ENCODE measurements around the gene MEIS2.

Gene MEIS2

DNA sequence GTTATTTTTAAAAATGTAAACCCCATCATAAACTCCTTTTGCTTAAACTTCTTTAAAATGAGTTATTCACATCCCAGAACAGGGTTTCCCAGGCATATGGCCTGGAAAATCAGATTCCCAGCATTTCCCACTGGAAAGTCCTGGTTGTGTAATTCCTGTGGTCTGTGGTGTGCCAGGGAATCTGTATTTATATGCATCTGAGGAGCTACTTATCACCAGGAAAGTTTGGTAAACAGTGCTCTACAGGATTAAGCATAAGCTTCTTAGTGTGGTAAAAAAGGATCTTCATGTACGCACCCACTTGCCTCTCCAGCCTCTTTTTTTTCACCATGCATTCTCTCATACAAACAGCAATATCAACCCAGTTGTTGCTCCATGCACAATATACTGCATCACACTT is 28.2 kb downstream of the MEIS2 start:
- no peak for DNase-seq

DNA sequence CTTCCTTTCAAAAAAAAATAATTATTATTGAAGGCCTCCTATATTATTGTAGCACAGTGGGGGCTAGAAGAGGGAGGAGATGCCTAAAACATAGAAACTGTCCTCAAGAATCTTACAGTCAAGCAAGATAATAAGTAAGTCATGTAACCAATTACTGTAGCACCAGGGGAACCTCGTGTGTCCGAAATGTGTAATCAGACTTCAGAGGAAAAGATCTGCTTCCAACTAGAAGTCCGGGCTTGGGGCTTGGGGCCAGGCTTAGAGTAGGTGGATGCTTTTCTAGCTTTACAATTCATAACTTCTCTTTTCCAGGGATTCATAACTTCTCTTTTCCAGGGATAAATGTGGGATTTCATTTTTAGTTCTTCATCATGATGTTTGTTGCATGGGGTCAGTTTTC is 29.2 kb downstream of the MEIS2 start:
- no peak for DNase-seq

DNA sequence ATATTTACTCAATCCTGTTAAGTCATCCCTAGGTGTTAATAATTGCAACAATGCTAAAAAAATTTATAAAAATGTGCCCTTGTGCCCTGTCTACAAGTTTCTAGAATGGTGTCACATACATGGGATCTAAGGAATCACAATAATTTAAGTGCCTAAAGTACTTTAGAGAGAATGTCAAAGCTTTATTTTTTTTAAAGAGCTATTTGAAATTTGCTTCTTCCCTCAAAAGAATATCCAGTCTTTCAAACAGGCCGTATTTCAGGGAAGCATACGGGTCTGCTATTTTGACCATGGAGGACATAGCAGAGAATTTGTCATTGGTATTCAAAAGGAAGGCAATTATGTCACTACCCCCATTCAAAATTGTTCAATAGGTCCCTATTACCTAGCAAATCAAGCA is 29.7 kb downstream of the MEIS2 start:
- no peak for DNase-seq

DNA sequence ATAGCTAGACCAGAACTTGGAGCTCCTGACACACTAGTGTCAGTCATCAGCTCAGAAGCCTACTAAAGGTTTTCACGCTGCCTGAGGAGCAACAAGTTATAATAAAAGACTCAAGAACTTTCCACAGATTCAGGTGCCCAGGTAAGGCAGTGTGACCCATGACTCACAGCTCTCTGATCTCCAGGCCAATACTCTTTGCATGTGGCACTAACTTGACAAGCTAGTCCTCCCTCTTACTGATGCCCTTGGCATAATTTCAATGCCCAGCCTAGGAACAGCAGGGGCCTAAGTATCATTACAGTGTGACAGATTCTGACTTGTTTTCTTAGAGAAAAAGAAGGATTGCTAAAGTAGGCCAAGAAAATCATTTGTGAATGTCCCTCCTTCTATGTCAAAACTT is 38.4 kb downstream of the MEIS2 start:
- no peak for DNase-seq

DNA sequence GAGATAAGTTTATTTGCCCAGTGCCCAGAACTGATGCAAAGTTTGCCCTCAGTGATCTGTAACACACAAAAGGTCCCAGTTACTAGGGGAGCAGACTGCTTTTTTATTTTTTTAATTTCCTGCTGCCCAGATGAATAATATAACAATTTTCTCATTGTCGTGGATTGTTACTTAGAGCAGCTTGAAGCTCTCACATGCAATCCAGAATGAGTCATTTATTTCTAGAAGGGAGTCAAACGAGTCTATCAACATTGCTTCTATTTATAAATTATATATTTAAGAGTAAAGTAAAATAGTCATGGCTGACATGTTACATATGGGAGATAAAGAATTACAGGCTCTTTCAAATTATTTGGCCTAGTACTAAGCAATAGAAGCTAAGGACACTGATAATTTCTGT is 41.3 kb downstream of the MEIS2 start:
- no peak for DNase-seq

DNA sequence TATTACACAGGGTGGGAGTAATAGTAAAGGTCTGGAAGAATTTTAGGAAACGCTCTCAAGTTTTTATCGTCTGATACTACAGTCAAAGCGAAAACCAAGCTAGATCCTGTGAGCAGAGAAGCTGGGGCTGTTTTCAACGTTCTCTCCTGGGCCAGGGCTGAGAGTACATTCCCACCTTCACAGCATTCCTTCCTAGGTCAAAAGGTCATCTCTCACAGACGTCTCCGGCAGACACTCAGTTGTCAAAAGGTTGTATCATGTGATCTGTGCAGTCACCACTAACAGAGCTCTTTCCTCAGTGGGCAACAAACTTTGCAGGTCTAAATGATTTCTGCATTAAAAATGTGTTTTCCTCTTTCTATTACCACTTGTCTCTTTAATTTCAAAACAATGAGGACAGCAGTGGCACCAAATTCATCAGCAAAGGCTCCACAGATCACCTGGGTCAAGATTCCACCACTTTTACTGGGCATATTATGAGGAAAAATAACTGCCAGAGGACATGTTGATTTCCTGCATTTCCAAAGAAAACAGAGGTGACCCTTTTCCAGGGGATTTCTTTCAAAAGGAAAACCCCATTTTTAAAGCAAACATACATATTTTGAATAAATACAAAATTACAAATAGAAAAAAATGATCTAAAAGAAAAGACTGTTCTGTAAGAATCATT is 41.9 kb downstream of the MEIS2 start:
- DNase-seq = no peak

DNA sequence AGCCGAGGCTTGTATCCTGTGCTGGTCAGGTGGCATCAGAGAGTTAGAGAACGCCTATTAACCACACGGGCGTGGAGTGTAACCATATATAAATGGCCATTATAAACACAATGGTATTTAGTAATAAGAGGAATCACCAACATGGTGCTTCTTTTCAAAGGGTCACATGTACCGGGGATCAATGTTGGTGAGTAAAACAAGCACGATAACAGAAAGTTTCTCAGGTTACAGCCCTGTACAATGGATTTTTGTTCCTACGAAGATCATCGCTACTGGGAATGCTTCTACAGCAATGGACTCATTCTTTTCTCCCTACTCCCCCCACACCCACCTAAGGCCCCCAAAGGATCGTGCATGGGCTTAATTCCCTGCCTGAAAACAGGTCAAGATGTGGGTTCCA is 42.5 kb downstream of the MEIS2 start:
- DNase-seq = no peak

DNA sequence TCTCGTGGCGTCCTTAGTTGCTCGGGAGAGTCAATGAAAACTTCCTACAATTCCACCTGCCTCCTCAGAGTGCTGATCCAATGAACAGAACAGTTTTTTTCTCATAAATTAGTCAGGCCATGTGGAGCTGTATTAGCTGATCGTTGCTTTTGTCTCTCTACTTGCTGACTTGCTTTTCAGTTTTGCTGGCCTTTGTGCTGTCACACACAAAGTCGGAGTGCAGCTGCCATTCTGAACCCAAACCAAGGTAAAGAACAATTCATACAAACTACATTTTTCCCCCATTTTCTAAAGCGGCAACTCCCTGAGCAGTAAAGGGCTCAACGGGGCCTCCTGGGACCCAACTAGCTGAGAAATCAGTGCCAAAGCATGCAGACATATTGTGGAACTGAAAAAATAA is 43.1 kb downstream of the MEIS2 start:
- DNase-seq = no peak

DNA sequence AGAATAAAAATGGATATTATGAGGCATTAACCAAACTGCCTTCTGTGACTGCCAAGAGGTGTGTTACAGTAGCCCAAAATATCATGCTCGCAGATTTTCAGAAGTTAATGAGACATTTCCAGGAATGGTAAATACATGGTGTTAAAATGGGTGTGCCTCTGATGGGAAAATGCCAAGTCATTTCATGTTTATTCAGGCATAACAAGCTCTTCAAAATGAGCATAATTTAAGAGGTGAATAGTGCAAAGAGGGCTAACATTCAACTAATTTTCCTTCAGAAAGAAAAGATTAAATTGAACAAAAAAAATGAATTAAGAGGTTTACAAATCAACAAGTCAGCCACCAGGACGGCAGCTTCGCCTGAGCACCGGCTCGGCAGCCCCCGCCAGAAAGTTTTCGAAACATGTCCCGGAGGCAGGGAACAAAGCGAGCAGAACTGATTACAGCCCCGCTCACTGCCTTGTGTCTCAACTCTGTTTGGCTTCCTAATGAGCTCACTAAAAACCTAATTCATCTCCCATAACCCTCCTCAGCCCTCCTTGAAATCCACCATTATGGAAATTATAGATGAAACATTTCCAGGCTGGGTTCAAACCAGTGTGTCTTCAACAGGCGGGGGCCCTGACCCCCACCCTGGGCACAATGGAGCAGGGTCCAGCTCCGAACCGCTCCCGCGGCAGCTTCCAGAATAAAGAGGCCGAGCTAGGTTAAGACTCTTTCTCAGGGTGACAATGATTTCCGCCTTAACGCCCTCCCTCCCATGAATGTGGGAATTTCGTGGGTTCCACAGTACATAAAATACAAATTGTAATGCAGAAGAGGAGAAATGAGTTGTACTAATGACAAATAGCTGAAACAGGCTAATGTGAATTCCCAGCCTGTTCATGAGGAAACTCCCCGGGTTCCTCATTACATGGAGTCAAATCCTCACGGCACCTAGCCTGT is 43.9 kb downstream of the MEIS2 start:
- no peak for DNase-seq

DNA sequence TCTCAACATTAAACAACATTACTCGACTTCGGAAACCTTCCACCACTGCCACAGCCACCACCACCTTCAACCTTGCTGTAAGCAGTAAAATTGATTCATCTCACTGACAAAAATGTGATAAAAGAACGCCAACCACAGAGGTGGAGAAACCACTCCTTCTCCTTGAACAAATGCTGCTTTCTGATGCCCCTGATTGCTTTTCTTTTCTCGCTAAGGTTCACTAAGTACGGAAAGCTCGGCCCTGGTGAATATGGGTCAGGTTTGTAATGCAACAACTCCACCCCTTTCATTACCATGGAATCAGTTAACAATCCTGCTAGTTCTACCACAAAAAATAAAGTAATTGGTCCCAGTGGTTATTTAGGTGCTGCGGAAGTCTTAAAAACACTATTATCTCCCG is 44.9 kb downstream of the MEIS2 start:
- no peak for DNase-seq

DNA sequence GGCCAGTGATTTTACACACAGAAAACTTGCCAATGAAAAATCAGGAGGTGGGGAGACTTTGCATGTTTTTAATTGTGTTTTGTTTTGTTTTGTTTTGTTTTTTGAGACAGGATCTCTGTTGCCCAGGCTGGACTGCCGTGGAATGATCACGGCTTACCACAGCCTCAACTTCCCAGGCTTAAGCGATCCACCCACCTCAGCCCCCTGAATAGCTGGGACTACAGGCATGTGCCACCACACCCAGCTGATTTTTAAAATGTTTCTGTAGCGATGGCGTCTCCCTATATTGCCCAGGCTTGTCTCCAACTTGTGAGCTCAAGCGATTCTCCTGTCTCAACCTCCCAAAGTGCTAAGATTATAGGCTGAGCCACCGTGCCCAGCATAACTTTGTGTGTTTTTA is 46.0 kb downstream of the MEIS2 start:
- DNase-seq = no peak

DNA sequence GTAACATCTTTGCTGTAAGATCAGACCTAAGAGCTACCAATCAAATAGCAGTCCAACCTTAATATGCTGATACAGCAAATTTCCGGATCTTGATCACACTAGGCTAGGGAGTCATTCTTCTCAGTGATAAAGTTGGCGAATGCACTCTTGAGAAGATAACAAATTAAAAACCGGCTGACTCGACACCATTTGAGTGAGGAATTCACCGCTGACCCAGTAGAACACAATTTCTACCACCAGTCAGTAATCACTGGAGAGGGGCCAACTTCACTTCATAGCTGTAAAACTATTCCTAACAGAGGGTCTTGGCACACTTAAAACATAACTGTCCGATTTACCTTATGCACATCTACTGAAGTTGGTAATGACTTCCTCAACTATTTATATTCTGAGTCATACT is 47.2 kb downstream of the MEIS2 start:
- DNase-seq = no peak

DNA sequence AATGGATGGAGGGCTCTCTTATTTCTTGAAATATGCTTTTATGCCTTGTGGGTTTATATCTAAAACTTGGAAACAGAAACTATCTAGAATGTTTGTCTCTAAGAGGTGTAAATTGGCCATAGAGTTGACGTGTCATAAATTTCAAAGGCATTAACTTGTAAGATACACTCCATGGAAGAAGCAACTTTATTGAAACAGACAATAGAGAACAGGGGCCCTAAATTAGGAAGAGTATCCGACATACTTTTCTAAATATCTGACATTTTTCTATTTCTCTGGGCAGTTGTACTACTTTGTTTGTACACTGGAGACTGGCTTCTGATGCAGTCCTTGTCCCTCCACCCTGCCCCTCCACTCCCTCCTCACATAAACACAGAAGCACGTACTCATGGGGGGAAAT is 50.0 kb downstream of the MEIS2 start:
- no peak for DNase-seq

DNA sequence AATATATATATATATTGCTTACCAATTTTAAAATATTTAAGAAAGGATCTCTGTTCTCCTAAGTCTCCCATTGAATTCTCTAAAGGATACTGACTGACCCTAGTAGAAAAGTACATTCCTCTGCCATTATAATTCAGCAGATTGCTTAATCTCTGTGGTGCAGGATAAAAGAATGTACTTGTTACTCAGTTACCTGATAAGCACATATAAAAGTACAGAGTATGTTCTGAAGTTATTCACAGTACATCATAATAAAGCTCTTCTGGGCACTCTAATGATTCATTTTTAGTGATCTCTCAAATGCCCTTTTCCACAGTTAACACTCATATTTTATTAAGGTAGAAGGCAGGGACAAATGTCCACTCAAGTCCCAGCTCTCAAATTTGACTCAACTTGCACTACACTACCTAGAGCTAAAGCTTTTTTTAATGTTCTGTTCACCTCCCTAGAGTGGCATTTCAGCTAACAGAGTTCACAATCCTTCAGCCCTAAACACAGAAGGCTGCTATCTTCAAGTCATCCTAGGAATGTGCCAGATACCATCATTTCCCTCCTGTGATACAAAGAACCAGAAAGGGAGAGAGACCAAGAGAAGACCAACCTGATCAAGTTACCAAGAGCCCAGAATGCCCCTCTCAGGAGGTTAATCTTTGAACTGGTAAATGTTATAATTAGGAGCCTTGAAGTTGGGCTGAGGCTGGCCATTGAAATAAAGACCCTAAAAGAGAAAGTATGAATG is 53.3 kb downstream of the MEIS2 start:
- DNase-seq = no peak

DNA sequence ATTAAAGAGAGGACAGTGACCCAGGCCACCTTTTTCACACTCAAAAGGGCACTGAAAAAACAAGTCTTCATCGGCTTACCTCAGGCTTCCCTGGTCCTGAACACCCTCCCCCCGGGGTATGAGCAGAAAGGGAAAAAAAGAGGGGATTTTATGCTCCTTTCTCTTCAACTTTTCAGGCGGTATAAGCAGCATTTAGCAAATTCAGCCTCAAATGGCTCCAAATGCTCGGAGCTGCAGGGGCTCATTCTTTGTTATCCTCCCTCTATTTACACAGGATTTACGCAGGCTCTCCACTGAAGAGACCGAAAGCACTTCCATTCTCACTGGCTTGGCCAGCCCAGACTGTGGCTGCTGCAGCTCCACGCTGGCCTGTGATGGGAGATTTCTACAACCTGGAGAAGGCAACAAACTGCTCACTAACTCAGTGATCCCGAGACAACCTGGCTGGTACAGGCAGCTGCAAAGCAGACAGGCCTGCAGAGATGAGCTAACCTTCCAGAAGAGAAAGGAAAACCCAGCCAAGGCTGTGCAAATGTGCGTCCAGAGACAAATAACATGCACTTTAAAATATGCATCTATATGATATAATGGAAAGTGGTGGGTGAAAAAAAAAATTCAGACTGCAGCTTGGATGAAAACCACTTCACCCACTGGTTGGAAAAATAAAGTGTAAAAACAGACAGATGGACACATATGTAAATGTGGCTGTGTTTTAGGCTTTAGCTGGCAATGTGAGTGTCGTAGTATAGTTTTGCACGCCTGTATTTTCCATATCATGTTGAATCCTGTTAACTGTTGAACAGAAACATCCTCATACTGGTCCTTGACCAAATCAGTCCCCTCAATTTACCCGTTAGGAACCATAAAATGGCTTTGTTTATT is 54.2 kb downstream of the MEIS2 start:
- DNase-seq = no peak

DNA sequence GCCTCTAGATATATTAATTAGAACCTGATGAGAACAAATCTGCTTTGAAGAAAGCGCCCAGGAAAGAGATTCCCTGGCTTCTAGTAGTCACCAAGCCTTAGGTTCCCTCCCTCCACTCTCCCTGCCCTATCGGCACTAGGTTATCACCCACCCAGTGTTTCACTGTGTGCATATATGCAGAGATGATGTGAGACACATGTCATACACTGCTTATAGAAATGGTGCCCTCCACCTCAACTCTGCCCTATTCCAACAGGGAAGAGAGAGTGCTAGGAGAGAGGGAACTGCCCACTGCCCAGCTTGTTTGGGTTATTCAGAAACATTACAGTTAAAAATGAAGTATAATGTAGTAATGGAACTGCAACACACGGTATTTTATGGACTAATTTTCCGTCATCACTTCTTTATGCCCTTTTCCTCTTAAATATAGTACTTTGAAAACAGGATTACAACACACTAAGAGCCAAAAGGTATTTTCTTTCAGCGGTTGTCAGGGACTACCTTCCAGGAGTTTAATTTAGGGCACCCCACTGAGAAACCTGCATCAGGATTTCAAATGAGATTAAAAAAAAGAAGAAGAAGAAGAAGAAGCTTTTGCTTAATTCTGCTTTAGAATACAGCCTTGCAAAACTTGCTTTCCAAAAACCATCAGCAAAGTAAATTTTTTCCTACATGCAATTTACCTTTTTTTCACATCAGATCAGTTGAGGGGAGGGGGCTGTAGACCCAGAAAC is 55.3 kb downstream of the MEIS2 start:
- no peak for DNase-seq

DNA sequence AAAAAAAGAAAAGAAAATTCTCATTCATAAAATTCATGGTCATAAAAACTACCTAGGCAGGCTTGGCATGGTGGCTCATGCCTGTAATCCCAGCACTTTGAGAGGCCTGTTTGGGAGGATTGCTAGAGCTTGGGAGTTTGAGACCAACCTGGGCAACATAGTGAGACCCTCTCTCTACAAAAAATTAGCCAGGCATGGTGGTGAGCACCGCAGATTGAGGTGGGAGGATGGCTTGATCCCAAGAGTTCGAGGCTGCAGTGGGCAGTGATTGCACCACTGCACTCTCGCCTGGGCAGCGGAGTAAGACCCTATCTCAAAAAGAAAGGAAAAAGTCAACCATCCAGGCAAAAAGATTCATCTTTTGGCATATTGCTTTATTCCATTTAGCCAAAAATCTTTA is 58.5 kb downstream of the MEIS2 start:
- no peak for DNase-seq

DNA sequence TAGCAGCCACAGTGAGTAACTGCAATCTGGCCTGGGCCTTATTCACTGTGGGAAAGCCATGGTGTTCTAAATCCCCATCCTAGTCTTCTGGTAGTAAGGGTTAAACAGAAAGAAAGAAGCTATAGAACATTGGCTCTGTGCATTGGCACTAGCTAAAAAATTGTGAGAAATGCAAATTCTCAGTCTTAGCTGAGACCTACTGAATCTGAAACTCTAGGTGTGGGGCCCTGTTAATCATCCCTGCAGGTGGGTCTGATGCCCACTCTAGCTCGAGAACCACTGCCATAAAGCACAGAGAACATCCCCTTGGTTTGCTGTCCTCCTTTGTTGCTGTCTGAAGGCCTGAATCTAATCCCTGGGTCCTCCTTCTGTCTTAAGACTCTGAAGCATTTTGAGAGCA is 59.3 kb downstream of the MEIS2 start:
- no peak for DNase-seq

DNA sequence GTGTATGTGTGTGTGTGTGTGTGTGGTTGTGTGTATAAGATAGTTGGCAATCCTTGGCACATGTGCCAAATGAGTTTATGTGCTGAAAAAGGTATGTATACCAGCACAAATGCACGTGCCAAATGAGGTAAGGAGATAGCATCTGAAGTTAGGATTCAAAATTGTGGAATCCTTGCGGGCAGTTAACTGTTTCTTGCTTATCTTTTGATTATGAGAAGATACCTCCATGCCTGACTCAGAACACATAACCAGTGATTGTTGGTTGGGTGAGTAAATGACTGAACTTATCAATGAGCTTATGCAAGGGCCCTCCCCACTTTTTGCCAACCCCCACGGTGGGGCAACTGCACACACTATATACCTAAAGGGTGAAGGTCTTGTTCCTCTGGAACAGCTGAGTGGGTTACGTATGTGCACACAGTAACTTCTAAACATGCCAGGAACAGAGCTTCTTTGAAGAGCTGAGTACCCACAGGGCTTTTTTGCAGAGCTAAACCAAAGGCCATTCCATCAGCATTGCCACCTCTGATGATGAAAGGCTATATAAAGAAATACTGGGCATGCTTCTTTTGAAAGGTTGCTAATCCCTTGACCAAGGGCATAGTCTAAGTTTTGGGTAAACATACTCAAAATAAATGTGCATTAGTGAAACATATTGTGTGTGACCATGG is 60.1 kb downstream of the MEIS2 start:
- no peak for DNase-seq

DNA sequence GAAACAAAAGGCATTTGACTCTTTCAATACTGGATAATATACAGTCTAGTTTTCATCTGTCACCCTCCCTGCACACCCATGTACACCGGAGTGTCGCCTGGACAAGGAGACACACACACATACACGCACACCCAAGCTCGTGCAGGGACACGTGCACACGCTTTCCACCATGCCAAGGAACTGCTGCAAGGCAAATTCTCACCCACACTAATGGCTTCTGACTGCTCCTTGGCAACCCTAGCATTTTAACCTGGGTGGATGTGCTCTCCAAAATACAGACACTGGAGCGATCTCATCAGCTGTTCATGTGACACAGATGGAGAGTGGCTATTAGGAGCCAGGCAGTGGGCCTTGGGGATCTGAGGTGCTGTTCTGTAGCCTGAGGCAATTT is 61.6 kb downstream of the MEIS2 start:
- no peak for DNase-seq

All from effector CD4-positive, alpha-beta T cell (primary cell).